Endothelial cell (in vitro differentiated cells): Measurements from ENCODE around the gene ATP6AP1. TPM values are rescaled to one million over a fixed set of nuclear protein-coding genes. Genes with fewer than 3 reads are reported as not detected.

Source experiments
- DNase-seq: peaks from one replicate; pipeline ENCODE4 v3.0.0; 2021; ENCODE audit warnings: low spot score
- H3K27ac Mint-ChIP-seq: one replicate; pipeline ENCODE4 v1.8.0; 2021; ENCODE audit warnings: mixed read lengths, inconsistent platforms; ENCODE audit not compliant: unreplicated experiment
- H3K27me3 Mint-ChIP-seq: one replicate; pipeline ENCODE4 v1.8.0; 2021; ENCODE audit warnings: mild to moderate bottlenecking, moderate library complexity, mixed read lengths, inconsistent platforms; ENCODE audit not compliant: unreplicated experiment
- H3K36me3 Mint-ChIP-seq: one replicate; pipeline ENCODE4 v1.8.0; 2021; ENCODE audit warnings: mild to moderate bottlenecking, low read depth, mixed read lengths, inconsistent platforms; ENCODE audit not compliant: unreplicated experiment
- H3K4me1 Mint-ChIP-seq: one replicate; pipeline ENCODE4 v1.8.0; 2021; ENCODE audit warnings: mild to moderate bottlenecking, mixed read lengths, inconsistent platforms; ENCODE audit not compliant: unreplicated experiment
- H3K4me3 Mint-ChIP-seq: one replicate; pipeline ENCODE4 v1.8.0; 2021; ENCODE audit warnings: mild to moderate bottlenecking, mixed read lengths, inconsistent platforms; ENCODE audit not compliant: unreplicated experiment
- H3K9me3 Mint-ChIP-seq: one replicate; pipeline ENCODE4 v1.8.0; 2021; ENCODE audit warnings: mixed read lengths, inconsistent platforms; ENCODE audit not compliant: unreplicated experiment
- total RNA-seq: library from RNA; stranded (reverse); fragmentation: NEBNext Ultra II Directional; extraction: Animal tissue kit (Norgen Biotek cat#: 25700); gene quantifications from one replicate; pipeline ENCODE4 v1.2.1, GENCODE V29; 2021; ENCODE audit not compliant: unreplicated experiment
- TF ChIP-seq, protein P1 (sequence below): fragments of 200-600 bp; sonication (generic); IDR thresholded peaks from one replicate; pipeline ENCODE4 v1.5.0; 2021; ENCODE audit warnings: antibody characterized with exemption; ENCODE audit not compliant: unreplicated experiment

ATP6AP1 gene
- total RNA-seq, 1 donor from 2014 or later = 100 TPM

DNA sequence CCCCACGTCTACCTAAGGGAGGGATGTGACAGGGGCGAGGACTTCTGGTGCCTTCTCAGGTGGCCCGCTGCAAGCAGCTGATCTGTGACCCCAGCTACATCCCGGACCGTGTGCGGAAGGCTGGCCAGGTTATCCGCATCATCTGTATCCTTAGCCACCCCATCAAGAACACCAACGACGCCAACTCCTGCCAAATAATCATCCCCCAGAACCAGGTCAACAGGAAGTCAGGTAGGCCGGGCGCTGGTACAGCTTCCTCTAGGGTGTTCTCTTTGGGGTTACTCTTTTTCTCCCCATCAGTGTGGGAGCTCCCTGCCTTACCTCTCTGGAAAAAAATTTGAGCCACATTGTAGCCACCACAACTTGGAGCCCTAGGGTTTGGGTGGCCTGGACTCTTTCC, 13.1 kb downstream of the ATP6AP1 start:
- TF ChIP-seq, protein P1, sequence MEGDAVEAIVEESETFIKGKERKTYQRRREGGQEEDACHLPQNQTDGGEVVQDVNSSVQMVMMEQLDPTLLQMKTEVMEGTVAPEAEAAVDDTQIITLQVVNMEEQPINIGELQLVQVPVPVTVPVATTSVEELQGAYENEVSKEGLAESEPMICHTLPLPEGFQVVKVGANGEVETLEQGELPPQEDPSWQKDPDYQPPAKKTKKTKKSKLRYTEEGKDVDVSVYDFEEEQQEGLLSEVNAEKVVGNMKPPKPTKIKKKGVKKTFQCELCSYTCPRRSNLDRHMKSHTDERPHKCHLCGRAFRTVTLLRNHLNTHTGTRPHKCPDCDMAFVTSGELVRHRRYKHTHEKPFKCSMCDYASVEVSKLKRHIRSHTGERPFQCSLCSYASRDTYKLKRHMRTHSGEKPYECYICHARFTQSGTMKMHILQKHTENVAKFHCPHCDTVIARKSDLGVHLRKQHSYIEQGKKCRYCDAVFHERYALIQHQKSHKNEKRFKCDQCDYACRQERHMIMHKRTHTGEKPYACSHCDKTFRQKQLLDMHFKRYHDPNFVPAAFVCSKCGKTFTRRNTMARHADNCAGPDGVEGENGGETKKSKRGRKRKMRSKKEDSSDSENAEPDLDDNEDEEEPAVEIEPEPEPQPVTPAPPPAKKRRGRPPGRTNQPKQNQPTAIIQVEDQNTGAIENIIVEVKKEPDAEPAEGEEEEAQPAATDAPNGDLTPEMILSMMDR = no peak
- Mint-ChIP-seq H3K4me1 (peaks cover 4% of the 10 kb centered on the region), H3K9me3 (no peaks in the 10 kb centered on the region), H3K27ac (no peak overlapping the region), H3K4me3 (no peak overlapping the region), H3K27me3 (peaks cover 1% of the 10 kb centered on the region), H3K36me3 (peaks cover 3% of the 10 kb centered on the region)
- no peak for DNase-seq

DNA sequence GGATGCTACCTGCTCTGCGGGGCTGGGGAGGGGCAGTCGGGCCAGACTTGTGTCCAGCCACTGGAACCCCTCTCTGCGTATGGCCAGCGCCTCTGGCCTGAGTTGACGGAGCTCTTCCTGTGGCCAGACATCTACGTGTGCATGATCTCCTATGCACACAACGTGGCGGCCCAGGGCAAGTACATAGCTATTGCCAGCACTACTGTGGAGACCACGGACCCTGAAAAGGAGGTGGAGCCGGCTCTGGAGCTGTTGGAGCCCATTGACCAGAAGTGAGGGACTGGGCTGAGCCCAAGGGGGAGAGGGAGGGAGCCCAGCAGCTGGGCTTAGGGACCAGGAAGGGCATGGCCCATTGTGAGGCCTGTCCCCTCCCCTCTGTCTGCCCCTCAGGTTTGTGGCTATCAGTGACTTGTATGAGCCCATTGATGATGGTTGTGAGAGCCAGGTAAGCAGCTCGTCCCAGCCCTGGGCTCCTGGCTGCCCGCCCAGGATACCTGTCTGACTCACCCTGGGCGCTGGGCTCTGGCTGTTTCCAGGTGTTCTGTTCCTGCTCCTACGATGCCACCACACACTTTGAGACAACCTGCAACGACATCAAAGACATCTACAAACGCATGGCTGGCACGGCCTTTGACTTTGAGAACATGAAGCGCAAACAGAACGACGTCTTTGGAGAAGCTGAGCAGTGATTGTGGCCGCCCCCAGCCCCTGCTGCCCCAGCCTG, 13.7 kb downstream of the ATP6AP1 start:
- TF ChIP-seq, protein P1 = no peak
- Mint-ChIP-seq H3K36me3 (peaks cover 3% of the 10 kb centered on the region), H3K4me1 (peaks cover 4% of the 10 kb centered on the region), H3K27ac (no peak overlapping the region), H3K4me3 (no peak overlapping the region), H3K9me3 (no peaks in the 10 kb centered on the region), H3K27me3 (peaks cover 1% of the 10 kb centered on the region)
- no peak for DNase-seq

DNA sequence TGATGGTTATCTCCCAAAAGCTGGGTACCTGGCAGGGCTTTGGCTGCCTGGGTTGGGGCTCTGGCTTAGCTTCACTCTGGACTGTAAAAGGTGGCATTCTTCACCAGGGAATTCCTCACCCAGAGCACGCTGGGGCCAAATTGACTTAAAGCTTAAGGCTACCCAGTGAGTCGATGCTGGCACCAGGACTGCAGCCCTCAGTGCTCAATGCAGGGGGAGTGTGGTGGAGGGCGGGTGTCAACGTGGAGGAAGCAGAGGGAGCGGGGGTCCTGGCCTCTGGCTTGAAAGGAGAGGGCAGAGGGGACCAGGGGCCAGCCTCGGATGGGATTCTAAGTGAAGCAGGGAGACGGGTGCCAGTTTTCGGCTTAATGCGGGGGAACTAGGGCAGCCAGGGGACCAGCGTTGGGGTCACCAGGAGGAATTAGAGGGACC, 15.0 kb downstream of the ATP6AP1 start:
- H3K27ac Mint-ChIP-seq = peak overlapping the region; percentile 61

DNA sequence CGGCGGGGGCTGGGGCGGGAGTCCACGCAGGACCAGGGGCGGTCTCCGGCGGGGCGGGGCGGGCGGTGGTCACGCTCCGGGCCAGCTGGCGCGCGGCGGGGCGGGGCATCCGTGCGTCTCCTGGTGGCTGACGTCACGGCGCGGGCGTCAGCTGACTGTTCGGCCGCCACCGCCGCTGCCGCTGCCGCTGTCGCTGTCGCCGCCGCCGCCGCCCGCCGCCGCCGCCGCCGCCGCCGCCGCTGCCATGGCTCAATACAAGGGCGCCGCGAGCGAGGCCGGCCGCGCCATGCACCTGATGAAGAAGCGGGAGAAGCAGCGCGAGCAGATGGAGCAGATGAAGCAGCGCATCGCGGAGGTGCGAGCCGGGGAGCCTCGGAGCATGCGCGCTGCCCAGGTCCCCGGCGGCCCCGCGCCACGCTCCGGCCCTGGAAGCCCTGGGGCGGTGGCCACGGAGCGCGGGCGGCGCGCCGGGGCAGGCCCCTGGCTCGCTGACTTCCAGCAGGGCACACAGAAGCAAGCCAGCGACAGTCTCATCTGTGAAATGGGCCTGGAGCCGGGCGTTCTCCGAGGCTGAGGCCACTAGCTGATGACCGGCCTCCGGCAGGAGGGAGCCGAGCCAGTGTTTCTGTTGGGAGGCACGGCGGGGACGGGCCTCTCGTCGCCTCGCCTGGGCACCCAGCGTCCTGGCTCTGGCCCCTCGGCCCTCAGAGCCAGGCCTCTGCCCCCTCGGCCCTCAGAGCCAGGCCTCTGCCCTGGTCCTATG, 15.7 kb downstream of the ATP6AP1 start, which contains the start of gene FAM50A:
FAM50A (plus strand) TSS at position 150 of the 763 bp plus-strand sequence; CDS start at position 245, 95 bp downstream.
- H3K27ac Mint-ChIP-seq = peak within 1 kb of the TSS; percentile 61
- no peaks in the 10 kb centered on the region for H3K9me3 Mint-ChIP-seq

More for the DNA sequence above, 15.0 kb downstream of the ATP6AP1 start:
- TF ChIP-seq, protein P1 = no peak
- Mint-ChIP-seq H3K9me3 (no peaks in the 10 kb centered on the region), H3K4me3 (peak overlapping the region; percentile 85), H3K4me1 (no peaks in the 10 kb centered on the region), H3K36me3 (peaks cover 3% of the 10 kb centered on the region), H3K27me3 (peaks cover 1% of the 10 kb centered on the region)
- DNase-seq = no peak

More for the DNA sequence above, 15.7 kb downstream of the ATP6AP1 start, which contains the start of gene FAM50A:
- DNase-seq = peak; percentile 60
- Mint-ChIP-seq H3K4me1 (no peaks in the 10 kb centered on the region), H3K36me3 (no peaks in the 10 kb centered on the region), H3K27me3 (peaks cover 3% of the 10 kb centered on the region), H3K4me3 (peak within 1 kb of the TSS; percentile 85)
- TF ChIP-seq, protein P1 = no peak
